Epithelial cell of proximal tubule (primary cell): ENCODE results near the gene ZNF319. TPM values are rescaled to one million over a fixed set of nuclear protein-coding genes. Genes with fewer than 3 reads are reported as not detected.

Experiments
- DNase-seq: peaks from one replicate; pipeline ENCODE4 v3.0.0-alpha.2; 2011; ENCODE audit warnings: low read depth
- H3K4me3 ChIP-seq: 2 replicates; pipeline ENCODE4 v1.5.1; 2011; ENCODE audit warnings: low read depth, mild to moderate bottlenecking, low read length
- total RNA-seq: library from RNA; depleted of rRNA; stranded (reverse); fragments of >200 nt; gene quantifications from 2 replicates; pipeline ENCODE4 v1.2.3, GENCODE V29; 2015
- TF ChIP-seq, protein P1 (sequence below): conservative IDR thresholded peaks from 2 replicates; pipeline ENCODE4 v1.5.1; 2012; ENCODE audit warnings: low read depth, mild to moderate bottlenecking, low read length

The ZNF319 gene
- total RNA-seq, 1 donor from 2014 or later, result 9.1 TPM

DNA sequence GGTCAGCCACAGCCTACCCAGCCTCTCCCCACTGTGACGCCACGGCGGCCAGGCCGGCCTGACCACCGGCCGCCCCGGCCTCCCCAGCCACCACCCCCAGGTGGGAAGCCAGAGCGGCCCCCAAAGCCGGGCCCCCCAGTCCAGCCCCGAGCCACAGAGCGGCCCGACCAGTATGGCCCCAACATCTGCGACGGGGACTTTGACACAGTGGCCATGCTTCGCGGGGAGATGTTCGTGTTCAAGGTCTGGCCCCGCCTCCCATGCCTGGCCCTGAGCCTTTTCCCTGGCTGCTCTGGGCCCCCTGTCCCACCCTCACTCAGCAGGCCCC, 41.1 kb upstream of the ZNF319 start:
- TF ChIP-seq, protein P1, sequence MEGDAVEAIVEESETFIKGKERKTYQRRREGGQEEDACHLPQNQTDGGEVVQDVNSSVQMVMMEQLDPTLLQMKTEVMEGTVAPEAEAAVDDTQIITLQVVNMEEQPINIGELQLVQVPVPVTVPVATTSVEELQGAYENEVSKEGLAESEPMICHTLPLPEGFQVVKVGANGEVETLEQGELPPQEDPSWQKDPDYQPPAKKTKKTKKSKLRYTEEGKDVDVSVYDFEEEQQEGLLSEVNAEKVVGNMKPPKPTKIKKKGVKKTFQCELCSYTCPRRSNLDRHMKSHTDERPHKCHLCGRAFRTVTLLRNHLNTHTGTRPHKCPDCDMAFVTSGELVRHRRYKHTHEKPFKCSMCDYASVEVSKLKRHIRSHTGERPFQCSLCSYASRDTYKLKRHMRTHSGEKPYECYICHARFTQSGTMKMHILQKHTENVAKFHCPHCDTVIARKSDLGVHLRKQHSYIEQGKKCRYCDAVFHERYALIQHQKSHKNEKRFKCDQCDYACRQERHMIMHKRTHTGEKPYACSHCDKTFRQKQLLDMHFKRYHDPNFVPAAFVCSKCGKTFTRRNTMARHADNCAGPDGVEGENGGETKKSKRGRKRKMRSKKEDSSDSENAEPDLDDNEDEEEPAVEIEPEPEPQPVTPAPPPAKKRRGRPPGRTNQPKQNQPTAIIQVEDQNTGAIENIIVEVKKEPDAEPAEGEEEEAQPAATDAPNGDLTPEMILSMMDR, result no peak
- no peak for DNase-seq
- H3K4me3 ChIP-seq, result no peak overlapping the region

- no peak overlapping the region for H3K4me3 ChIP-seq
- TF ChIP-seq, protein P1, result no peak
- DNase-seq, result no peak
These were observed 40.6 kb upstream of the ZNF319 start for GRCh38 chr16:58040945-58041627.

DNA sequence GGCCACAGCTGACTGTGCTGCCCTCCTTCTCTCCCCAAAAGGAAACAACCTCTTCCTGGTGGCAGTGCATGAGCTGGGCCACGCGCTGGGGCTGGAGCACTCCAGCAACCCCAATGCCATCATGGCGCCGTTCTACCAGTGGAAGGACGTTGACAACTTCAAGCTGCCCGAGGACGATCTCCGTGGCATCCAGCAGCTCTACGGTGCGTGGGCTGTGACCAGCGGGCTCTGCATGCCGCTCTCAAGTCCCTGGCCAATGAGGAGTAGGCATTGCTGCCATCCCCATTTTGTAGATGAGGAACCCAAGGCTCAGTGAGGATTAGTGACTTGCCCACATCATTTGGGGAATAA, 40.0 kb upstream of the ZNF319 start:
- TF ChIP-seq, protein P1, result no peak
- DNase-seq, result no peak
- H3K4me3 ChIP-seq, result no peak overlapping the region

- DNase-seq, result no peak
- TF ChIP-seq, protein P1, result no peak
These were observed 39.5 kb upstream of the ZNF319 start for GRCh38 chr16:58039829-58040495.

DNA sequence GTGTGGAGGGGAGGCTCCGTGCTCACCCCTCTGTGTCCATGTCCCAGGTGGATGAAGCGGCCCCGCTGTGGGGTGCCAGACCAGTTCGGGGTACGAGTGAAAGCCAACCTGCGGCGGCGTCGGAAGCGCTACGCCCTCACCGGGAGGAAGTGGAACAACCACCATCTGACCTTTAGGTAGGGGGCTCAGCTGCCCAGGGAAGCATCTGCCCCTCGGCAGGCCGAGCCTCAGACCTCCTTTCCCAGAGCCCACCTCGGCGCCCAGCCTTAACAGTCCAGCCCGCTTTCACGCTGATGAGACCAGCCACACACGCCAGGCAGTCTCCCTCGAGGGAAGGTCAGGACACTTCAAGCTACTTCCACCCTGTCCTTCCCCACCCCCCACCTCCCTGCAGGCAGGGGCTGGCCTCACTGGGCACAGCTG, 37.8 kb upstream of the ZNF319 start:
- no peak overlapping the region for H3K4me3 ChIP-seq
- TF ChIP-seq, protein P1, result no peak
- DNase-seq, result no peak

More at GRCh38 chr16:58039829-58040495, 39.5 kb upstream of the ZNF319 start:
- H3K4me3 ChIP-seq, result no peak overlapping the region

DNA sequence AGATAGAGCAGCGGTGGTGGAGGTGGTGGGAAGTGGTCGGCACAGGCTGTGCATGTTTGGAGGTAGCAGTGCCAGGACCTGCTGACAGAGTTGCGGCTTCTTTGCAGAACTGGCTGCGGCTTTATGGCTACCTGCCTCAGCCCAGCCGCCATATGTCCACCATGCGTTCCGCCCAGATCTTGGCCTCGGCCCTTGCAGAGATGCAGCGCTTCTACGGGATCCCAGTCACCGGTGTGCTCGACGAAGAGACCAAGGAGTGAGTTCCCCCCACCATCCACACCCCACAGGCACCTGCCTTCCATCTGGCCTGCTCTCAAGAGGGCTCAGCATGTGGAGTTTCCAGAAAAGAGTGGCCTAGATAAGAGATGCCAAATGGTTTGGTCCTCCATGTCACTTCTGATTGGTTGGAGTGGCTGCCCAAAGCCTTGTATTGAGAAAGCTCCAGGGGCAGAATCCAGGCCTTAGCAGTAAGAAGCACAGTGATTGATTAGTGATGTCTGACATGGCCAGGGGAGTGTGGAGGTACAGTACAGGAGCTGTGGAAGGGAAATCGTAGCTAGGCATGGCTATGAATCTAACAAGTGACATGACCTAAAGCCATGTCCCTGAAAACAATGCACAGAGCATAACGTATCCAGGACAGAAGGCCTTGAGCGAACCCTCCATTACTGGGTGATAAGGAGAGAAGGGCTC, 37.0 kb upstream of the ZNF319 start:
- TF ChIP-seq, protein P1, result no peak
- DNase-seq, result no peak
- H3K4me3 ChIP-seq, result no peak overlapping the region
